Peyer's patch (tissue), 4 donors: ENCODE results near the gene COL24A1.

Experiments used
- POLR2A ChIP-seq, 2 donors: fragments of 450-650 bp; IDR thresholded peaks; one replicate each; pipeline ENCODE4 v1.5.1; 2017; ENCODE audit warnings: antibody characterized with exemption in 2 of 2, mild to moderate bottlenecking in 2 of 2, moderate library complexity in 2 of 2
- TF ChIP-seq, protein P1 (sequence below), 6 experiments: fragments of 450-650 bp in 4 of 6; fragments of 200-600 bp in 2 of 6; sonication (generic) in 1 of 6; IDR thresholded peaks; one replicate each; pipeline ENCODE4 v1.5.1; 2017 to 2019; ENCODE audit warnings: antibody characterized with exemption in 6 of 6, mild to moderate bottlenecking in 3 of 6, moderate library complexity in 1 of 6

DNA sequence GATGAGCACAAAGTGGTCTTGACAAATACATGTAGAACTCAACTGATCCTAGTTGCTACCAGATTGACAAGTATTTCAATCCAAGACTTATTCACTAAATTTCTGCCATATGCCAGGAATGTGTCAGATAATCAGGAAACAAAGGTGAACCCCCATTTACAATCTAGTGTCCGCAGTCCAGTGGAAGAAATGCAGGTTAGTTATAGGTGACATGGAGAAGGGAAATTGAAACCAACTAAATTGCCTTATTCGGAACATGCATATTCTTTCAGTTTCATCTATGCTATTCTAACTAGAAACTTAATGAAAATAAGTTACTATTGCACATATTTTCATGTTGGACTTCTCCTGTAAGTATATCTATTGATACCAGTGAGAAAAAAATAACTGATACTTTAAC, 209.4 kb downstream of the COL24A1 start:
- TF ChIP-seq, protein P1, sequence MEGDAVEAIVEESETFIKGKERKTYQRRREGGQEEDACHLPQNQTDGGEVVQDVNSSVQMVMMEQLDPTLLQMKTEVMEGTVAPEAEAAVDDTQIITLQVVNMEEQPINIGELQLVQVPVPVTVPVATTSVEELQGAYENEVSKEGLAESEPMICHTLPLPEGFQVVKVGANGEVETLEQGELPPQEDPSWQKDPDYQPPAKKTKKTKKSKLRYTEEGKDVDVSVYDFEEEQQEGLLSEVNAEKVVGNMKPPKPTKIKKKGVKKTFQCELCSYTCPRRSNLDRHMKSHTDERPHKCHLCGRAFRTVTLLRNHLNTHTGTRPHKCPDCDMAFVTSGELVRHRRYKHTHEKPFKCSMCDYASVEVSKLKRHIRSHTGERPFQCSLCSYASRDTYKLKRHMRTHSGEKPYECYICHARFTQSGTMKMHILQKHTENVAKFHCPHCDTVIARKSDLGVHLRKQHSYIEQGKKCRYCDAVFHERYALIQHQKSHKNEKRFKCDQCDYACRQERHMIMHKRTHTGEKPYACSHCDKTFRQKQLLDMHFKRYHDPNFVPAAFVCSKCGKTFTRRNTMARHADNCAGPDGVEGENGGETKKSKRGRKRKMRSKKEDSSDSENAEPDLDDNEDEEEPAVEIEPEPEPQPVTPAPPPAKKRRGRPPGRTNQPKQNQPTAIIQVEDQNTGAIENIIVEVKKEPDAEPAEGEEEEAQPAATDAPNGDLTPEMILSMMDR (IDR thresholded peaks at IDR 0.05): no peak
- TF ChIP-seq POLR2A (IDR thresholded peaks at IDR 0.05): no peak
